HG02938 (cell line): Measurements from ENCODE around the gene SYT7.

Experiments used
- ATAC-seq: cut with Tn5 transposase; IDR thresholded peaks from one replicate; pipeline ENCODE4 v1.9.1; 2021; ENCODE audit warnings: mild to moderate bottlenecking, moderate library complexity; ENCODE audit not compliant: unreplicated experiment

The SYT7 gene

GRCh38 chr11:61522881-61523280 is 58.0 kb downstream of the SYT7 start:
- ATAC-seq: no peak

GRCh38 chr11:61518032-61518795 is 62.7 kb downstream of the SYT7 start:
- no peak for ATAC-seq

GRCh38 chr11:61516675-61517572 is 64.0 kb downstream of the SYT7 start:
- no peak for ATAC-seq

- ATAC-seq: no peak
These were observed 64.7 kb downstream of the SYT7 start for GRCh38 chr11:61516191-61516590.

- ATAC-seq: no peak
These were observed 65.2 kb downstream of the SYT7 start for GRCh38 chr11:61515686-61516085.

GRCh38 chr11:61514050-61514917 is 66.6 kb downstream of the SYT7 start:
- no peak for ATAC-seq

- ATAC-seq: no peak
These were observed 67.6 kb downstream of the SYT7 start for GRCh38 chr11:61513143-61513765.

- ATAC-seq: no peak
These were observed 68.4 kb downstream of the SYT7 start for GRCh38 chr11:61512435-61512834.

GRCh38 chr11:61511383-61511782 is 69.5 kb downstream of the SYT7 start:
- no peak for ATAC-seq

GRCh38 chr11:61510974-61511373 is 69.9 kb downstream of the SYT7 start:
- ATAC-seq: no peak

GRCh38 chr11:61510166-61510919 is 70.5 kb downstream of the SYT7 start:
- ATAC-seq: no peak

GRCh38 chr11:61509043-61510029 is 71.5 kb downstream of the SYT7 start:
- ATAC-seq: no peak

- ATAC-seq: no peak
These were observed 72.7 kb downstream of the SYT7 start, which contains the start of gene LRRC10B for GRCh38 chr11:61507962-61508861. TSS of gene LRRC10B (plus strand) at chr11:61508749. CDS start at chr11:61508999, 250 bp downstream.

GRCh38 chr11:61507012-61507768 is 73.7 kb downstream of the SYT7 start:
- no peak for ATAC-seq

- ATAC-seq: no peak
These were observed 75.2 kb downstream of the SYT7 start for GRCh38 chr11:61505640-61506155.

- ATAC-seq: no peak
These were observed 75.8 kb downstream of the SYT7 start for GRCh38 chr11:61505106-61505505.
